SK-MEL-5 (cell line): ENCODE data around the gene SPINT1. TPM values are rescaled to one million over a fixed set of nuclear protein-coding genes. Genes with fewer than 3 reads are reported as not detected.
A peak's percentile ranks its signal among the peaks of the same experiment; 100 is the strongest.

Source experiments
- DNase-seq: peaks from one replicate; pipeline ENCODE4 v3.0.0-alpha.2; 2016; ENCODE audit warnings: low read depth, low spot score
- in situ Hi-C: cut with HindIII; loops from 2 replicates; pipeline ENCODE4 v1.10.0; 2016; ENCODE audit warnings: low sequenced_read_pairs, high pct_unique_total_duplicates, low pct_unique_long_range_greater_than_20kb
- total RNA-seq: library from RNA; depleted of rRNA; stranded (reverse); fragments of >200 nt; shearing (Covaris generic); gene quantifications from 2 replicates; pipeline ENCODE4 v1.2.3, GENCODE V29; 2014

The SPINT1 gene
- total RNA-seq, 1 experiment from 2014 or later = 0.32 TPM

DNA sequence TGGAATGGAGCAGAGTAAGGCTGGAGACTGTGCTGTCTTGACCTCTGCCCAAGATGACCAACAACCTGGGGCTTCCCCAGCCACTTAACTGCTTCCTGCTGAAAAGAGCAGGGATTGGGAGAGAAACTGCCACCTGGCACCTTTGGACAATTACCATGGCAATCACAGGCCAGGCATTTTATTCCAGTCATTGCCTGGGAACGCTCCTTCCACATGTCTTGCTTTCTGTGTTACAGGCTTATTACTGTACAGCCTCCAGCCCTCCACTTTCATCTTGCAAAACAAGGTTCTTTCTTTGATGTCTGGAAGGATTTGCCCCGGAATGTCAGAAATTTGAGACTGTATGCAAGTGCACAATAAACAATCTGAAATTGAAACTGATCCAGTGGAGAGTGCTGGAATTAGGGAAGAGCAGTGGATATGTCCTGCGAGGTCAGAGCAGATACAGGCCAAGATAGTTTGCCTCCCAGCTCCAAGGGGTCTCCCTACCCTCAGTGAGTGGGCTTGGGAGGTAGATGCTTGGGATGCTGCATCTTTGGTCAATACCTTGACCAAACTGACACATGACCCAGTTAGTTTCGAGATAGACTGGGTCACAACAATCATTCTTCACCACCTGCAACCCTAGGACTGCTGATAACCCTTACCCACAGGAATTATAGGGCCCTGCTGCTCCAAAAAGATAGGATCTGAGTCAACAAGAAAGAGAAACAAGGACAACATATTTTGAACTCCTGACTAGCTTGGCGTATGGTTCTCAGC, 18.0 kb upstream of the SPINT1 start:
- in situ Hi-C loops = no loop called here
- peak; percentile 11 for DNase-seq

- in situ Hi-C loops = no loop called here
- DNase-seq = no peak
Observed at GRCh38 chr15:40826423-40827075, 17.3 kb upstream of the SPINT1 start.

DNA sequence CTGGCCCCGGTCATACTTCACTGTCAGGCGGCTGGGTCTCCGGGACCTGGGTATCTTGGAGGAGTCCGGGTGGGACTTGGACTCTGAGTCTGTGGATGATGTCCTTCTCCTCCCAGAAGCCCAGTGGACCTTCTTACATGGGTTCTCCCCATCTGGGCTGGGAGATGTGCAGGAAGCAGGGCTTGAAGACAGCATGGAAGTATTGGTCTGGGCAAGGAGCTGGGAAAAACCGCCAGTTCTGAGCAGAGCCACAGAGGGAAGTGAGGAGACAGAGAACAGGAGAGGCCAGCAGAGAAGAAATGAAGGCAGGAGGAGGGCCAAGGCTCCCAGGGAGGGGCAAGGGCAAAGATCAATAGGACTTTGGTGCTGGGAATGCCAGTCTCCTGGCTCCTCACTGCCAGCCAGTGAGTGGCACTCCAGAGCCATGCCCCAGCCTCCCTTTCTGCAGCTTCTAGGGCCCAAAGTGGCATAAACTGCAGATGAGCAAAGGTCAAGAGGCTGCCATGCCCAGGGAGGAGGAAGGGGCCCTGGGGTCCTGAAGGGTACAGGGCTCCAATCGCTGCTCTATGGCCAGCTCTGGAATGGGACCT, 15.3 kb upstream of the SPINT1 start, which contains the start of gene PPP1R14D:
Gene PPP1R14D, minus strand, starts transcription at position 262 of the 590 bp plus-strand sequence. Its CDS starts 67 bp downstream, at position 195.
- in situ Hi-C loops = no loop called here
- no peak for DNase-seq

GRCh38 chr15:40829115-40829514, 14.7 kb upstream of the SPINT1 start:
- no peak for DNase-seq
- in situ Hi-C loops = no loop called here

GRCh38 chr15:40830884-40831283, 13.0 kb upstream of the SPINT1 start:
- in situ Hi-C loops = no loop called here
- DNase-seq = no peak

- DNase-seq = no peak
- in situ Hi-C loops = no loop called here
Observed at GRCh38 chr15:40831861-40832260, 12.0 kb upstream of the SPINT1 start.

GRCh38 chr15:40832903-40833302, 10.9 kb upstream of the SPINT1 start:
- no peak for DNase-seq
- in situ Hi-C loops = no loop called here

GRCh38 chr15:40836020-40836419, 7.8 kb upstream of the SPINT1 start:
- peak; percentile 11 for DNase-seq
- in situ Hi-C loops = no loop called here

DNA sequence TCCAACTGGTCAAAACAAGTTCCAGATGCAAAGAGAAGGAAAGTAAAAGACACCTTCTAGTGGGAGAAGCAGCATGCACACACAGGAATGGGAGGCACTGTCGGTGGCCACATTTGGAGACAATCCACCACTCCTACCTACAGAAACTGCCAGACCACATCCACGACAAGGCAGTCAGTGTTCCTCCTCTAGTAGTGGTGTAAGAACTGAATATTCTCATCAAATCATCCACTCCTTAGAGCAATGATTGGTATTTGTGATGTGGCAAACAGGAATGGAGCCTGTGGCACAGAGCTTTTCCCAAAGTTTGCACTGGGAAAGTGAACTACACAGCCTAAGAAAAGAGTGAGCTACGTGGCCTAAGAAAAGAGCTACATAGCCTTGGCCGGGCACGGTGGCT, 5.1 kb upstream of the SPINT1 start:
- DNase-seq = no peak
- in situ Hi-C loops = no loop called here

GRCh38 chr15:40841741-40842140, 2.1 kb upstream of the SPINT1 start:
- in situ Hi-C loops = no loop called here
- DNase-seq = no peak

DNA sequence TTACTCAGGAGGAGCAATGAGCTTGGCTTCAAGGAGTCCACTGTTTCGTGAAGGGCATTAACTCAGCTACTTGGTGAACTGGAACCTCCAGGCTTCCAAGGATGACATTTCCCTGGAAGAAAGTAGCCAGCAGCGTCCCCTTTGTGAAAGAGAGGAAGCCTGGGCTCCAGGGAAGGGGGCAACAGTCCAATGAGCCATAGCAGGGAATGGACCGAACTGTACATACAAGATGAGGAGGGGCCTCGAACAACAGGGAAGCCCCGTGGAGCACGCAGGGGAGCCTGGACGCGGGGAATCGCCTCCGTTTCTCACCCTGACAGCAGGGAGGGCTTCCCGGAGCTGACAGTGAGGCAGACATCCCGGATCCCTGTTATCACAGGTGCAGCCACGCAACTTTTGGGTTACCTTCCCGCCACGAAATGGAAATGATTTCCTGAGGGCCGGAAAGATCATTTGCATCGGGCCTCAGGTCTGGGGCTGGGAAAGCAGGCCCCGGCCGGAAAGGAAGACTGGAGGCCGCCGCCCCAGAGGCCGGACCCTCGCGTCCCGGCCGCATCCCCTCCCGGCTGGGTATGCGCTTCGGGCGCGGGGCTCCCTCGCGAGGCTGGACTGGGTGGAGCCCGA, 475 bp upstream of the SPINT1 start:
- in situ Hi-C loops = no loop called here
- no peak for DNase-seq

- in situ Hi-C loops = no loop called here
- no peak for DNase-seq
Observed at GRCh38 chr15:40844696-40845030, 815 bp downstream of the SPINT1 start.

DNA sequence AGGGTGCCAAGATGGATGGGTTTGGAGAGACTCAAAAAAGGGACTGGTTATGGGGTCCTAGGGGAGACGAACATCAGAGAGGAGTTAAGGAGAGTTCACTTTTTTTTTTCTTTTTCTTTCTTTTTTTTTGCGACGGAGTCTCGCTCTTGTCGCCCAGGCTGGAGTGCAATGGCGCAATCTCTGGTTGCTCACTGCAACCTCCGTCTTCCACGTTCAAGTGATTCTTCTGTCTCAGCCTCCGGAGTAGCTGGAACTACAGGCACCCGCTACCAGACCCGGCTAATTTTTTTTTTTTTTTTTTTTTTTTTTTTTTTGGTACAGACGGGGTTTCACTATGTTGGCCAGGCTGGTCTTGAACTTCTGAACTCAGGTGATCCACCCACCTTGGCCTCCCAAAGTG, 1.2 kb downstream of the SPINT1 start:
- in situ Hi-C loops = no loop called here
- DNase-seq = no peak

- in situ Hi-C loops = no loop called here
Observed at GRCh38 chr15:40845511-40846284, 1.9 kb downstream of the SPINT1 start.

GRCh38 chr15:40846841-40847222, 3.0 kb downstream of the SPINT1 start:
- no peak for DNase-seq
- in situ Hi-C loops = no loop called here

More at GRCh38 chr15:40845511-40846284, 1.9 kb downstream of the SPINT1 start:
- no peak for DNase-seq

- DNase-seq = peak; percentile 73
- in situ Hi-C loops = no loop called here
Observed at GRCh38 chr15:40847223-40847961, 3.5 kb downstream of the SPINT1 start.

DNA sequence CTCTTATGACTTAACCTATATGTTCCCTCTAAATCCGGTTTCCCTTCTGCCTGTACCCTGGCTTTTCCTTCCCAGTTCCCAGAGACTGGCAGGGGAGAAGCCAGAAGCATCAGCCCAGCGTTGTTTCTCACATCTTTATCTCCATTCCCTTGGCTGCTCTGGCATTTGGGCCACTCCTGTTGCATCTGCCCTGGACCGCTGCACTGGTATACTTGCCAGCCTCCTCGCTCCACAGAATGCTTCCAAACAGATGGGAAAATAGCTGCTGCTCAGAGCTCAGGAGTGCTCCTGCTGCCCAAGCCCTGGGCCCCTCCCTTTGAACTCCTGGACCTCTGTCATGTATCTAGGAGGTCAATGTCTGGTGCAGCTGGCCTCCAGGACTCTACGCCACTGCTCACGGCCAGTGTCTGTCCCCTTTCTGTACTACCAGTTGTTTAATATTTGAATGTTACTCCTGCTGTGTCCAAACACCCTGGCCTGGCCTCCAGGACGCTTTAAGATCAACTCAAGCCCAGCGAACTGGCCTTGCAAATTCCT, 6.8 kb downstream of the SPINT1 start:
- DNase-seq = no peak
- in situ Hi-C loops = no loop called here
